Measurements from ENCODE around the gene KRT23.

The KRT23 gene

DNA sequence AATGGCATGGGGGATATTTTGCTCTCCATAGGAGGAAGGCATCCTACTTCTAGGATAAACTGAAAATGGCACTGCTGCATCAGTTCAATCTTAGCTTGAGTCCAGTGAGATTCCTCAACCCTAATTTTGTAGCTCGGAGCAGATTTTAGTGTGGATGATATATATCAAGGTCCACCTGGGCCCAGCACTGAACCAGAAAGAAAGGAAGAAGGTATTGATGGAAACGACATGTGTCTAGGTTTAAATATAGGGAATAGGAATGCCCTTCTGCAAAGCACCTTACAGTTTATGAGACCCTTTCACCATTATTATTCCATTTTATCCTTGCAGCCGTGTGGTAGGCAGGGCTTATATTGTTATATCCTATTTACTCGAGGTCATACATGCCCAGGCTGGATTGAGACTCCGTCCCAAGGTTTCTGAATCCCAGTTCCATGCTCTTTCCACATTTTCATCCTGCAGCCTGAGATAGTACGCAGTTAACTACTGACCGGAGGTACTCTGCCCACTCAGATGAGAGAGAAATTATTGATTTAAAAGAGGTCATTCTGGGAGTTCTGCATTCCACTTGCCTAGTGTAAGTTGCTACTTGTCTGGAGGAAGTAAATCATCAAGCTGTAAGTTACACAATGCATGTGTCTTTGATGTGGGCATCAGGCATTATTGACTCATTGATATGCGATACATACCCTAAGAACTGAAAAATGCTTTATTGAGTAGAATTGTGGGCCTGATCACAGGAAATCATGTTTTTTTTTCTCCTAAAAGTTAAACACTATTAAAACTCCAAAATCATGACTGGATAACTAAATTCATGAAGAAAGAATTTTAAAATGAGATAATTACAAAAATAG, 19.2 kb upstream of the KRT23 start:
- Histone ChIP-seq H3K4me1 (ENCODE audit: low read depth, poor library complexity, severe bottlenecking) (no peaks in the 10 kb centered on the region), H3K4me2 (no peak overlapping the region), H3K27ac (no peak overlapping the region)

DNA sequence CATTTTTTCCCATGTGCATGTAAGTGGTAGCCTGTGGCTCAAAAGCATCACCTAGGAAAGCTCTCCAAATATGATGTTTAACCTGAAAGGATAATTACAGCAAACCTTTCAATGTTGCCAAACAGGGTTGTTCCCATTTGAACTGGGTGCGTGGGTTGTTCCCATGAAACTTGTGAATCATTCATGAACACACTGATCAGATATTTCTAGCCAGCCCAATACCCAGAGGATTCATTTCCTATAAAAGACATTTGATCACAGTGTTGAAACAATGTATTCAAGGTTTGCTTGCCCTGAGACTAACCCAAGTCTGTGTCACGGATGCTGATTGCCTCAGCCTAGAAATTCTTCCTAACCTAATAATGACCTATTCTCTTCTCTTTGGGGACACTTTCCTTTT, 16.4 kb upstream of the KRT23 start:
- H2AFZ ChIP-seq (ENCODE audit: low read depth): no peak overlapping the region
- H4K20me1 ChIP-seq (ENCODE audit: insufficient read depth): no peaks in the 10 kb centered on the region
- H3K79me2 ChIP-seq (ENCODE audit: insufficient read depth, low read depth): no peaks in the 10 kb centered on the region
- H3K27me3 ChIP-seq (ENCODE audit: insufficient read depth, low read depth): no peaks in the 10 kb centered on the region
- H3K4me1 ChIP-seq (ENCODE audit: low read depth, poor library complexity, severe bottlenecking): no peaks in the 10 kb centered on the region
- no peak for TF ChIP-seq CTCF (conservative IDR thresholded peaks at IDR 0.05; ENCODE audit: low read depth, low read length)
- no peak overlapping the region for H3K9ac ChIP-seq
- H3K36me3 ChIP-seq (ENCODE audit: insufficient read depth): no peaks in the 10 kb centered on the region
- H3K4me2 ChIP-seq: no peak overlapping the region
- H3K27ac ChIP-seq: no peak overlapping the region
- H3K4me3 ChIP-seq (IDR thresholded peaks at IDR 0.05; ENCODE audit: insufficient read depth, low read depth, low read length): no peak overlapping the region

More for the DNA sequence above, 19.2 kb upstream of the KRT23 start:
- Histone ChIP-seq H3K27me3 (ENCODE audit: insufficient read depth, low read depth) (no peaks in the 10 kb centered on the region), H2AFZ (ENCODE audit: low read depth) (no peak overlapping the region), H3K79me2 (ENCODE audit: insufficient read depth, low read depth) (no peaks in the 10 kb centered on the region), H4K20me1 (ENCODE audit: insufficient read depth) (no peaks in the 10 kb centered on the region), H3K36me3 (ENCODE audit: insufficient read depth) (no peaks in the 10 kb centered on the region), H3K4me3 (IDR thresholded peaks at IDR 0.05; ENCODE audit: insufficient read depth, low read depth, low read length) (no peak overlapping the region), H3K9ac (no peak overlapping the region)
- TF ChIP-seq CTCF (conservative IDR thresholded peaks at IDR 0.05; ENCODE audit: low read depth, low read length): no peak

DNA sequence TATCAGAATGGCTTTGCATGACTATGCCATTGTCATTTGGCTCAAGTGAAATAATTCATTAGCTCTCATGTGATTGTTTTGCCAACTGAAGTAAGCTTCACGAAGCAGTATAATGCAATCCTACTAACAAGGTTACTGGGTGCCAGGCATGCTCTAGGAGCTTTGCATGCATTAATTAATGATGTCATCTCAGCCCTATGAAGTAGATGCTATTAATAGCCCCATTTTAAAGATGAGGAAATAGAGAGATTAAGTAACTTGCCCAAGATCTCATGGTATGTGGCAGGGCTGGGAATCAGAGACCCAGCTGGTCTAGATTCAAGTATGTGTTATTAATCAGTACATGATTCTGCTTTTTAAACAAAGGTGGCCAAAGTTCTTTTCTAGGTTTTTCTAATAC, 15.2 kb upstream of the KRT23 start:
- TF ChIP-seq CTCF (conservative IDR thresholded peaks at IDR 0.05; ENCODE audit: low read depth, low read length): no peak

DNA sequence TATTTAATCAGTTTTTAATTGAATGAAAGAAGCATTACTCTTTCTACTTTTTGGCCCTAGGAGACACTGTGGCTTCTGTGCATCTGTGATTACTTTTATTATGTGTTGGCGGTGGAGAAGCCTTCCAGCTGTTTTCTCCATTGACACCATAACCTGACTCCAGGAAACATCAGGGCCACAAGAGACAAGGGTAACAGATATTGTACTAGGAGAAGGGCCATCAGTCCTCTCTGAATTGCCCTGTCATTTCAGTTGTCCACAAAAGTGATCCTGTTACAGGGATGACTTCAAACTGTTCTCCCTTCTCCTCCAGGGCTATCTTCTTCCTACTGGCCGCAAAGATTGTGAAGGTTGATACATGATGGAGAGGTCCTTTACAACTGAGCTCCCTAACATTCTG, 14.7 kb upstream of the KRT23 start:
- Histone ChIP-seq H3K9ac (no peak overlapping the region), H3K4me2 (no peak overlapping the region), H3K79me2 (ENCODE audit: insufficient read depth, low read depth) (no peaks in the 10 kb centered on the region)

More for the DNA sequence above, 15.2 kb upstream of the KRT23 start:
- Histone ChIP-seq H3K9ac (no peak overlapping the region), H3K4me2 (no peak overlapping the region), H3K36me3 (ENCODE audit: insufficient read depth) (no peaks in the 10 kb centered on the region), H2AFZ (ENCODE audit: low read depth) (no peak overlapping the region), H3K79me2 (ENCODE audit: insufficient read depth, low read depth) (no peaks in the 10 kb centered on the region), H3K4me1 (ENCODE audit: low read depth, poor library complexity, severe bottlenecking) (no peaks in the 10 kb centered on the region), H4K20me1 (ENCODE audit: insufficient read depth) (no peaks in the 10 kb centered on the region), H3K4me3 (IDR thresholded peaks at IDR 0.05; ENCODE audit: insufficient read depth, low read depth, low read length) (no peak overlapping the region), H3K27me3 (ENCODE audit: insufficient read depth, low read depth) (no peaks in the 10 kb centered on the region), H3K27ac (no peak overlapping the region)

More for the DNA sequence above, 14.7 kb upstream of the KRT23 start:
- no peaks in the 10 kb centered on the region for H3K36me3 ChIP-seq (ENCODE audit: insufficient read depth)
- H3K27ac ChIP-seq: no peak overlapping the region
- H3K27me3 ChIP-seq (ENCODE audit: insufficient read depth, low read depth): no peaks in the 10 kb centered on the region
- H4K20me1 ChIP-seq (ENCODE audit: insufficient read depth): no peaks in the 10 kb centered on the region
- no peak overlapping the region for H3K4me3 ChIP-seq (IDR thresholded peaks at IDR 0.05; ENCODE audit: insufficient read depth, low read depth, low read length)
- no peak overlapping the region for H2AFZ ChIP-seq (ENCODE audit: low read depth)
- H3K4me1 ChIP-seq (ENCODE audit: low read depth, poor library complexity, severe bottlenecking): no peaks in the 10 kb centered on the region
- no peak for TF ChIP-seq CTCF (conservative IDR thresholded peaks at IDR 0.05; ENCODE audit: low read depth, low read length)
